Measurements from ENCODE around the gene PEAR1.

The PEAR1 gene

GRCh38 chr1:156933136-156933535, 39.6 kb downstream of the PEAR1 start:
- in situ Hi-C loops (cut with MboI; ENCODE audit: low pct_unique_long_range_greater_than_20kb, low sequenced_read_pairs, unreplicated experiment) = no loop called here
- TF ChIP-seq CTCF (IDR thresholded peaks at IDR 0.05; ENCODE audit: extremely low read depth, insufficient read depth, missing control alignments) = no peak
- no peak for DNase-seq (ENCODE audit: low spot score)

GRCh38 chr1:156935505-156936128, 42.1 kb downstream of the PEAR1 start:
- TF ChIP-seq CTCF (IDR thresholded peaks at IDR 0.05; ENCODE audit: extremely low read depth, insufficient read depth, missing control alignments) = no peak
- in situ Hi-C loops (cut with MboI; ENCODE audit: low pct_unique_long_range_greater_than_20kb, low sequenced_read_pairs, unreplicated experiment) = no loop called here

GRCh38 chr1:156936191-156936590, 42.7 kb downstream of the PEAR1 start:
- DNase-seq (ENCODE audit: low spot score) = no peak
- in situ Hi-C loops (cut with MboI; ENCODE audit: low pct_unique_long_range_greater_than_20kb, low sequenced_read_pairs, unreplicated experiment) = no loop called here
- TF ChIP-seq CTCF (IDR thresholded peaks at IDR 0.05; ENCODE audit: extremely low read depth, insufficient read depth, missing control alignments) = no peak

More at GRCh38 chr1:156935505-156936128, 42.1 kb downstream of the PEAR1 start:
- DNase-seq (ENCODE audit: low spot score) = no peak

- in situ Hi-C loops (cut with MboI; ENCODE audit: low pct_unique_long_range_greater_than_20kb, low sequenced_read_pairs, unreplicated experiment) = no loop called here
- TF ChIP-seq CTCF (IDR thresholded peaks at IDR 0.05; ENCODE audit: extremely low read depth, insufficient read depth, missing control alignments) = no peak
Observed at GRCh38 chr1:156936721-156937220, 43.3 kb downstream of the PEAR1 start.

GRCh38 chr1:156937883-156938282, 44.4 kb downstream of the PEAR1 start:
- no peak for DNase-seq (ENCODE audit: low spot score)
- no peak for TF ChIP-seq CTCF (IDR thresholded peaks at IDR 0.05; ENCODE audit: extremely low read depth, insufficient read depth, missing control alignments)
- in situ Hi-C loops (cut with MboI; ENCODE audit: low pct_unique_long_range_greater_than_20kb, low sequenced_read_pairs, unreplicated experiment) = no loop called here

More at GRCh38 chr1:156936721-156937220, 43.3 kb downstream of the PEAR1 start:
- DNase-seq (ENCODE audit: low spot score) = no peak

- in situ Hi-C loops (cut with MboI; ENCODE audit: low pct_unique_long_range_greater_than_20kb, low sequenced_read_pairs, unreplicated experiment) = no loop called here
- no peak for TF ChIP-seq CTCF (IDR thresholded peaks at IDR 0.05; ENCODE audit: extremely low read depth, insufficient read depth, missing control alignments)
- no peak for DNase-seq (ENCODE audit: low spot score)
Observed at GRCh38 chr1:156938813-156939212, 45.3 kb downstream of the PEAR1 start.
